Measurements from ENCODE around the gene ATP6V1A.
A peak's percentile ranks its signal among the peaks of the same experiment; 100 is the strongest.

ATP6V1A gene

DNA sequence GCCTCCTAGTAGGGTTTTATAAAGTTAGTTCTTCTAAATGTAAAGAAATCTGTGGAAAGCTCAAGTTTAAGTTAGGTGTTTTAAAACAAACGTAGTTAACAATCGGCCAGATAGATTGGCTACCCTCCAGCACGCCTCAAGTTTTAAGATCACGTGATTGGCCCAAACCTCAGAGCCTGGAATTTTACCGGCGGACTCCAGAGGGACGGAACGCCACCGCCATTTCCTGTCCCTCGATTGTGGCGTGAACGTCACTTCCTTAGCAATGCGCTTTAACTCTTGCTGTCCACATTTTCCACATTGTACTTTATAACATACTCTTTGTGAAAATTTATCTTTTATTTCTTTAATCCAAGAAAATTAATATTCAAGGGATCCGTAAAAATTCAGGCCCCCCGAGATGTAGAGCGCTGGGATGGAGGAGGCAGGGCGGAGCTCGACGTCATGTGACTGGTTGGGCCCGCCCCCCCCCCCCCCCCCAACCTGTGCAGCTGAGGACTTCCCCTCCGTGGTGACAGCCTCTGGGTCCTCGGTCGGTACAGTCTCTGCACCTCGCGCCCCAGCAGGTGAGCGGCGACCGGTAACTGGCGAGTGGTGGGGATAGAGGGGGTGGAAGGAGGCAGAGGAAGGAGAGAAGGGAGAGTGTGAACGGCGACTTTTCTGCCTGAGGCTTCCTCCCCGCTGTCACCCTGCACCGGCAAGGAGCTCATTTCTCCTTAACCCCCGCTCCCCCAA is at the start of gene ATP6V1A:
Gene ATP6V1A, plus strand, starts transcription at position 488 of the 735 bp plus-strand sequence. CDS start 31,719 bp downstream, outside the sequence.
- no peaks in the 10 kb centered on the region for H3K27me3 Mint-ChIP-seq
- peaks cover 65% of the 10 kb centered on the region for H3K4me1 Mint-ChIP-seq
- peak within 1 kb of the TSS; percentile 100 for H3K27ac Mint-ChIP-seq
- H3K9me3 Mint-ChIP-seq, result no peaks in the 10 kb centered on the region
- peaks cover 5% of the 10 kb centered on the region for H3K36me3 Mint-ChIP-seq
- ATAC-seq, result peak; percentile 77
- H3K4me3 Mint-ChIP-seq, result peak within 1 kb of the TSS; percentile 87

DNA sequence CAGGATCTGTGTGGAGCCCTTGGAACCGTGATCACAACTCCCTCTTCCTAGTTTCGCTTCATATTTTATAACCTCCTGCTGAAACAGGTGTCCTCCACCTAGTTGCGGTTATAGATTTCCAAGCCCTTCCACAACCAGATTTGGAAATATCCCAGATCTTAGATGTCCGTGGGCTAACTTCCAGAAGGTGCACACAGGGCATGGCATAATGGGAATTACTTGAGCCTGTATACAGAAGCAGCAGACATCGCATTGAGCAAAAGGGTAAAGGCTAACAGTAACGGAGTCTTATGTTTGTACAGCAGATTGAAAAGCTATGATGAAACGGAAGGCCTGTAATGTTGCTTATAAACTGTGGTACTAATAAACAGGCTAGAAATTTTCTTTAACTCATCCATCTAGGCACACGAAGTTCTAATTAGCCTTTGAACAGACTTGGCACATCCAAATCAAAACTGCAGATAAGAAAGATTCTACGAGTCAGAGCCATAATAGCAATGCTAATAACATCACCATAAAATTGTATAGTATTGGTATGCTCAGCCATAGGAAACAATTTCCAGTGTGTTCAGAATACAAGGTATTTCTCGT is 49.2 kb upstream of the ATP6V1A start:
- Mint-ChIP-seq H3K27ac (no peak overlapping the region), H3K36me3 (no peaks in the 10 kb centered on the region), H3K4me1 (peaks cover 19% of the 10 kb centered on the region), H3K9me3 (no peaks in the 10 kb centered on the region), H3K4me3 (no peak overlapping the region), H3K27me3 (no peaks in the 10 kb centered on the region)
- no peak for ATAC-seq

DNA sequence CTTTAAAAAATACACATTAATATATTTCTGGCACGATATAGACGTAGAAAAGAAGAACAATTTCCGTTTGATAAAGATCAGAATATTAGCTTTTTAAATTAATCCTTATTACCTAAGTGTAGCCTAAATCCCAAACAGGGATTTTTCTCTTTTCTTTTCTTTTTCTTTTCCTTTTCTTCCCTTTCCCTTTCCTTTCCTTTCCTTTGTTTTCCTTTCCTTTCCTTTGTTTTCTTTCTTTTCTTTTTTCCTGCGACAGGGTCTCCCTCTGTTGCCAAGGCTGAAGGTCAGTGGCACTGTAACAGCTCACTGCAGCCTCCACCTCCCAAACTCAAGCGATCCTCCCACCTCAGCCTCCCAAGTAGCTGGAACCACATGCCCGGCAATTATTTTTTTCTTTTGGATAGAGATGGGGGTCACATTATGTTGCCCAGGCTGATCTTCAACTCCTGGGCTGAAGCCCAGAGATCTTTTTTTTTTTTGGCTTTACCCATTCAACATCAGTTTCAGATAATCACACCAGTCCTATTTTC is 48.6 kb upstream of the ATP6V1A start:
- no peak for ATAC-seq
- no peaks in the 10 kb centered on the region for H3K9me3 Mint-ChIP-seq
- peaks cover 16% of the 10 kb centered on the region for H3K4me1 Mint-ChIP-seq
- H3K36me3 Mint-ChIP-seq, result no peaks in the 10 kb centered on the region
- H3K4me3 Mint-ChIP-seq, result peak overlapping the region; percentile 77
- no peaks in the 10 kb centered on the region for H3K27me3 Mint-ChIP-seq
- H3K27ac Mint-ChIP-seq, result no peak overlapping the region

DNA sequence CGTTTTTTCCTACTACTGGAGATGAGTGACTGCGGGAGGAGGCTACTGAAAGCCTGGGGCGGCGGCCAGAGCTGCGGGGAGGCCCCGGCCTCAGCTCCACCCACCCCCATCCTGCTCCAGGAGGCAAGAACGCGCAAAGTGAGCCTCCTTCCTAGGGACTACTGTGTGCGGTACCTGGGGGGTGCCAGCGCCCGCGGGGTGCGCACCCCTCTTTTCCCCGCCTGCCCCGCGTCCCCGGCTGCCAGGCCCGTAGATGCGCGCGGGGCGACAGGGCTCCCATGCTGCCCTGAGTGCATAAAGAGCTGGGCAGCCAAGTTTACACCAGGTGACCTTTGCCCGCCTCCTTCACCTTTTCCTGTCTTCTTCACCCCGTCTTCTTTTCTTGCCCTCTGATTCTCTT is 47.9 kb upstream of the ATP6V1A start:
- H3K4me1 Mint-ChIP-seq, result peaks cover 10% of the 10 kb centered on the region
- H3K4me3 Mint-ChIP-seq, result peak overlapping the region; percentile 77
- ATAC-seq, result no peak
- H3K27me3 Mint-ChIP-seq, result no peaks in the 10 kb centered on the region
- H3K27ac Mint-ChIP-seq, result no peak overlapping the region
- H3K36me3 Mint-ChIP-seq, result no peaks in the 10 kb centered on the region
- no peaks in the 10 kb centered on the region for H3K9me3 Mint-ChIP-seq

DNA sequence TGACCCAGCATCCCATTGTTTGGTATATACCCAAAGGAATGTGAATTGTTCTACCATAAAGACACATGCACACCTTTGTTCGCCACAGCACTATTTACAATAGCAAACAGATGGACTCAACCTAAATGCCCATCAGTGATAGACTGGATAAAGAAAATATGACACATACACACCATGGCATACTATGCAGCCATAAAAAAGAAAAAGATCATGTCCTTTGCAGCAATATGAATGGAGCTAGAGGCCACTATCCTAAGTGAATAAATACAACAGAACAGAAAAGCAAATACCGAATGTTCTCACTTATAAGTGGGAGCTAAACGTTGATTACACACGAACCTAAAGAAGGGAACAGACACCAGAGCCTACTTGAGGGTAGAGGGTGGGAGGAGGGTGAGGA is 39.0 kb upstream of the ATP6V1A start:
- no peaks in the 10 kb centered on the region for H3K27me3 Mint-ChIP-seq

DNA sequence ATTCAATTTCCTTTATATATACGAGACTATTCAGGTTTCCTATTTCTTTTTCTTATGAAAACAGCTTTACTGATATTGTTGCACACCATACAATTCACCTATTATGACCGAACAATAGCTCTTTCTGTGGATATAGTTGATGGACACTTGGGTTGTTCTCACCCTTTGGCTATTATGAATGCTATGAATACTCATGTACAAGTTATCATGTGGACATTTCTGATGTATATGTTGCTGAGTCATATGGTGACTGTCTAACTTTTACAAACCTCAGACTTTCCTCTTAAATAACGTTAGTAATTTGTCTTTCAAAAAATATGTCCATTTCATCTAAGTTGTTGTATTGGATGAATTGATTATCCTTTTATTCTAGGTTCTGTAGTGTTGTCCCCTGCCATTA is 34.7 kb upstream of the ATP6V1A start:
- ATAC-seq, result no peak
- H3K27ac Mint-ChIP-seq, result no peak overlapping the region

More for the DNA sequence above, 39.0 kb upstream of the ATP6V1A start:
- Mint-ChIP-seq H3K4me3 (no peak overlapping the region), H3K36me3 (no peaks in the 10 kb centered on the region), H3K27ac (no peak overlapping the region), H3K4me1 (peaks cover 6% of the 10 kb centered on the region), H3K9me3 (no peaks in the 10 kb centered on the region)
- ATAC-seq, result no peak

DNA sequence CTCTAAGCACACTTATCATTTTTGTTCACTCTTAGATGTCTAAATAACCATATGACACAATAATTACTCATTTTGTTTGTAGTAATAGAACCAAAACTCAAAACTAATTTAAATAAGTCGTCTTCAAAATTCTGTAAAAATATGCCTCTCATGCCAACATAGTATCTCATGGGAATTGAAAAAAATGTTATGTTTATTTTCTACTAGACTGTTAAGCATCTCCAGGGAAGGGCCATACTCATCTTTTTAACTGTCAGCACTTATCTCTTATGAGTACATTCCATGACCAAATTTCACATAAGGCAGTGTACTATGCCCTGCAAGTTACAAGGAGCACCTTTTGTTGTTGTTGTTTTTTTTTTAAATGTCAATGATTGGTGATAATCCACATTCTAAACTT is 32.1 kb upstream of the ATP6V1A start:
- Mint-ChIP-seq H3K27me3 (no peaks in the 10 kb centered on the region), H3K27ac (no peak overlapping the region), H3K4me3 (no peak overlapping the region), H3K9me3 (no peaks in the 10 kb centered on the region), H3K36me3 (peaks cover 30% of the 10 kb centered on the region), H3K4me1 (peaks cover 6% of the 10 kb centered on the region)
- ATAC-seq, result no peak

More for the DNA sequence above, 34.7 kb upstream of the ATP6V1A start:
- H3K4me1 Mint-ChIP-seq, result peaks cover 6% of the 10 kb centered on the region
- no peak overlapping the region for H3K4me3 Mint-ChIP-seq
- no peaks in the 10 kb centered on the region for H3K9me3 Mint-ChIP-seq
- no peaks in the 10 kb centered on the region for H3K27me3 Mint-ChIP-seq
- peaks cover 16% of the 10 kb centered on the region for H3K36me3 Mint-ChIP-seq

DNA sequence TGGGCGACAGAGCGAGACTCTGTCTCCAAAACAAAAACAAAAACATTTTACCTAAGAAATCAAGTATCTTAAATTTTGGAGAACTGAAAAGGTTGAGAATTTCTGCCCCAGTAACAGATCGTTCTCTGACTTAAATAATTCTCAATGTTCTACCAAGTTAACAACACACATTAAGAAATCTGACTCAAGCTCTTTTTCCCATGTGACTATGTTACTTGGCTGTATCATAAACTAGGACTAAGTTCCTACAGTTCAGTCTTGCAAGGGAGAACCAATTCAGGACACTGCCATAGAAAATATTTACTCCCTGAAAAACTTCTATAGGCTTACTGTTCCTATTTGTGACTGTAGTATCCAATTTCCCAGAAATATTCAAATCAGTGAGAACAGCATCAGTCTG is 29.5 kb upstream of the ATP6V1A start:
- Mint-ChIP-seq H3K27me3 (no peaks in the 10 kb centered on the region), H3K36me3 (peaks cover 47% of the 10 kb centered on the region), H3K9me3 (no peaks in the 10 kb centered on the region), H3K4me1 (peaks cover 4% of the 10 kb centered on the region), H3K27ac (no peak overlapping the region), H3K4me3 (no peak overlapping the region)
- ATAC-seq, result no peak

DNA sequence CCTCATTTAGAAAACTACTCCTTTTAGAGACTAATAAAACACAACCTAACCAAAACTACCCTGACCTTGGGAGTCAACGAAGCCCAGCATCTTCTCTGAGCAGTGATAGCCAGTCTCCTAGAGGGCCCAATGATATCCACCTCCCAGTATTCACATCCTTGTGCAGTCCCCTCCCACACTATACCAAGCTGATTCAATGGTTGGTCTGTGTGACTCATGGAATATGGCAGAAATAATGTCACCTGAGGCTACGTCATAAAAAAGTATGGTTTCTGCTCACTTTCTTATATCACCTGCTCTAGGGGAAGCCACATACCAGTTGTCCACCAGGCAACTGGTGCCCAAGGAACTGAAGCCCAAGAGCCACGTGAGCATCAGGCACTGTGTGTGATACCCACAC is 29.0 kb upstream of the ATP6V1A start:
- Mint-ChIP-seq H3K4me3 (no peak overlapping the region), H3K4me1 (no peaks in the 10 kb centered on the region), H3K9me3 (no peaks in the 10 kb centered on the region), H3K27me3 (no peaks in the 10 kb centered on the region), H3K27ac (no peak overlapping the region), H3K36me3 (peaks cover 51% of the 10 kb centered on the region)
- ATAC-seq, result no peak

DNA sequence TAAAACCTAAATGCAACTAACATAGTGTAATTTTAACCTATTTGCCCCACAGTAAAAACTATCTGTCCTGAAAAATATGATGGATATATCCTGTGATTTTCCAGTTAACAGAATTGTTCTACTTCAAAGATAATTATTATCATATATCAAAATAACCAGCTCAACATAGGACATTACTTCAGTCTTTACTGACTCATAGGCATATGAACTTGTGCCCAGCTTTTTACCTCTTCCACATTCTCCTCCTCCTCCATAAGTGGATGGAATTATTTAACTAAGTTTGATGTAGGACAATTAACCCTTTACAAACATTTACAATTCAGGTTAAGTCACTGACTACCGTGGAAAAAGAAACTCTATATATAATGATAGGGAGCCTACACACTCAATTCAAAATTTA is 27.5 kb upstream of the ATP6V1A start:
- H3K4me3 Mint-ChIP-seq, result no peak overlapping the region
- H3K27ac Mint-ChIP-seq, result no peak overlapping the region
- H3K27me3 Mint-ChIP-seq, result no peaks in the 10 kb centered on the region
- peaks cover 54% of the 10 kb centered on the region for H3K36me3 Mint-ChIP-seq
- ATAC-seq, result no peak
- H3K4me1 Mint-ChIP-seq, result no peaks in the 10 kb centered on the region
- H3K9me3 Mint-ChIP-seq, result no peaks in the 10 kb centered on the region

DNA sequence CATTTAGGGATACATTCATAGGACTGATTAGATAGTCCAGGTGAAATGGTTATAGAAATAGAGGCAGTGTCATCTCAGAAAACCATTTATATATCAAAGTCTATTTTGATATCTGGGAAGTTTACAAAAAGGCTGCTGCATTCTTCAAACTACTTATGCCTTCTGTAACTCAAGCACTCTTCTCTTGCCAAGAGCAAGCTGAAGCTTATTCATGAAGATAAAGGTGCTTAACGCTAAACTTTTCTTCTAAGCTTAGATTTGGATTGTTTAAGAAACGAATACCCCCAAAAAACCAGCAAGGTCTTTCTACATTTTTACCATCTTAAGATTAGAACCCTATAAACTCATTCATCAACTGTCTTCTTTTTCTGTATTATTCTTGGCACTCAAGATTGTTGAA is 27.1 kb upstream of the ATP6V1A start:
- H3K27me3 Mint-ChIP-seq, result no peaks in the 10 kb centered on the region
- H3K36me3 Mint-ChIP-seq, result peaks cover 58% of the 10 kb centered on the region
- no peak for ATAC-seq
- no peak overlapping the region for H3K27ac Mint-ChIP-seq
- H3K4me3 Mint-ChIP-seq, result no peak overlapping the region
- H3K4me1 Mint-ChIP-seq, result peaks cover 3% of the 10 kb centered on the region
- H3K9me3 Mint-ChIP-seq, result no peaks in the 10 kb centered on the region

DNA sequence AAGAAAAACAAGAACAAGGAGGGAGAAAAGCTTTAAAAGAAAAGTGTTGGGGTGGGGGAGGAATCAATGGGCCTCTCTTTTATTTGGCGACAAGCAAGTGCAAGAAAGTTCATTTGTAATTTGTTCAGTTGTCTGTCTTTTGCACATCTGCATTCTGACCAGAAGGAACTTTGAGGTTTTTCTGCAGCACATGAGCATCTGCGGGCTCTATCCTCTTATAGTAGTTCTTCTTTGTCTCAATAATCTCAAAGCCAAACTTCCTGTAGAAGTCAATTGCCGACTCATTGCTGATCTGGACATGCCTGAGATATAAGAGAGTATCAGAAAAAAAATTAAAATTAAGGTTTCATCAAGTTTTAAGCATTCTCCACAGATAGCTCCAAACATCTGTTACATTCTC is 25.2 kb upstream of the ATP6V1A start:
- H3K4me1 Mint-ChIP-seq, result peaks cover 12% of the 10 kb centered on the region

DNA sequence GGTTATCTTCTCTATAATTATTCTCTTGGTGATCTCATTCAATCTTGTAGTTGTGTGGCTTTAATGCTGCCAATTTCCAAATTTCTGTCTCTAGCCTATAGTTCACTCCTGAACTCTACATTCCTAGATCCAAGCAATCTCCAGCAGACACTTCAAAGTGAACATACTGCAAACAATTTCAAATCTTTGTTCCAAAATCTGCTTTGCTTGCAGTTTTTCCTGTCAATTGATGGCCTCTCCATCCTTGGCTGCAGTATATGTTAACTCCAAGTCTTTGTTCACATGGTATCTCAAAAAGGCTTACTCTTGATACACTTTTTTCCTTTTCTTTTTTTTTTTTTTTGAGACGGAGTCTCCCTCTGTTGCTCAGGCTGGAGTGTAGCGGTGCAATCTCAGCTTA is 18.2 kb upstream of the ATP6V1A start:
- H3K27ac Mint-ChIP-seq, result no peak overlapping the region
- H3K36me3 Mint-ChIP-seq, result peaks cover 20% of the 10 kb centered on the region
- no peaks in the 10 kb centered on the region for H3K27me3 Mint-ChIP-seq
- no peaks in the 10 kb centered on the region for H3K9me3 Mint-ChIP-seq
- no peak overlapping the region for H3K4me3 Mint-ChIP-seq
- no peak for ATAC-seq
- H3K4me1 Mint-ChIP-seq, result peaks cover 41% of the 10 kb centered on the region

More for the DNA sequence above, 25.2 kb upstream of the ATP6V1A start:
- peaks cover 44% of the 10 kb centered on the region for H3K36me3 Mint-ChIP-seq
- H3K9me3 Mint-ChIP-seq, result no peaks in the 10 kb centered on the region
- no peak for ATAC-seq
- no peak overlapping the region for H3K4me3 Mint-ChIP-seq
- H3K27me3 Mint-ChIP-seq, result no peaks in the 10 kb centered on the region
- no peak overlapping the region for H3K27ac Mint-ChIP-seq

DNA sequence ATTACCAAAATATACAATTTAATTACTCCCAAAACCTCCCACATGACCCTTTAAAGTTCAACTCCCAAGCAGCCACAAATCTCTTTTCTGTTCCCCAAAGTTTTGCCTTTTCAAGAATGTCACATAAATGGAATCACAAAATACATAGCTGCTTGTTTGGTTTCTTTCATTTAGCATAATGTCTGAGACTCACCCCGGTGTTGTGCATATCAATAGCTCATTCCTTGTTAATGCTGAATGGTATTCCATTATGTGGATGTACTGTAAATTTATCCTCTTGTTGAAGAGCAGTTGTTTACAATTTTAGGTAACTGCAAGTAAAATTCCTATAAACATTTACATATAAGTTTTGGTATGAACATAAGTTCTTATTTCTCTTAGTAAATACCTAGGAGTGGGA is 16.3 kb upstream of the ATP6V1A start:
- H3K36me3 Mint-ChIP-seq, result peaks cover 13% of the 10 kb centered on the region
- no peak overlapping the region for H3K4me3 Mint-ChIP-seq
- H3K9me3 Mint-ChIP-seq, result no peaks in the 10 kb centered on the region
- no peak overlapping the region for H3K27ac Mint-ChIP-seq
- no peak for ATAC-seq
- H3K27me3 Mint-ChIP-seq, result no peaks in the 10 kb centered on the region
- H3K4me1 Mint-ChIP-seq, result peaks cover 35% of the 10 kb centered on the region

DNA sequence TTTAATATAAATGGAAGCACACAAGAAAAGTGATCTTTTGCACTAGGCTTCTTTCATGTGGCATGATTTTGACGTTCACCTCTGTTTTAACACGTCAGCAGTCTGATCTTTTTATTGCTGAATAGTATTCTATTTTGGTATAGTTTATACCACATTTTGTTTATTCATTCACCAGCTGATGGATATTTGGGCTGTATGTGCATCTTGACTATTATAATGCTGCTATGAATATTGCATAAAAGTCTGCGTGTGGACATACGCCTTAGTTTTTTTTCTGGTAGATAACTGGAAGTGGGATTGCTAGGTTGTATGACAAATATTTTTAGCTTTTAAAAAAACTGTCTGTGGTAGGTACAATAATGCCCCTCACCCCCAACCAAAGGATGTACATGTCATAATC is 15.1 kb upstream of the ATP6V1A start:
- no peak overlapping the region for H3K4me3 Mint-ChIP-seq

DNA sequence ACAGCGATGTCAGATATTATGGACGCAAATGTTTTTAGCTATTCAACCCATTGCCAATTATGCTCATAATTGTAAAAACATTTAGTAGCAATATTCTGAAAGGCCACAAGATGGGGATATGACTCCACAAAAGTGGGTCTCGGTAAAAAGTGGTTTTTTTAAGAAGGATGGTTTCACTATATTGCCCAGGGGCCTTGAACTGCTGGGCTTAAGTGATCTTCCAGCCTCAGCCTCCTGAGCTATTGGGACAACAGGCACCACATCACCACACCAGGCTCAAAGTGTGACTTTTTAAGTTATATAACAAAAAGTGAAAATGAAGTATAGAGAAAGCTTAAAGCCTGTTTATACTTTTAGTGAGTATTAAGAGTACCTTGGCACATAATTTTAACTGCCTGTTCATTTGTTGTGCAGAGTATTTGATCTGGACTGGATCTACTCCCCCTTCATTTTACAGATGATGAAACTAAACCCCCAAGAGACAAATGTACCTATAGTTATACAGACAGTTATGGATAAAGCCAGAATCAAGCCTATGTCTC is 10.2 kb upstream of the ATP6V1A start:
- no peaks in the 10 kb centered on the region for H3K27me3 Mint-ChIP-seq
- H3K9me3 Mint-ChIP-seq, result no peaks in the 10 kb centered on the region
- H3K4me1 Mint-ChIP-seq, result peaks cover 56% of the 10 kb centered on the region
- H3K4me3 Mint-ChIP-seq, result no peak overlapping the region
- peak; percentile 63 for ATAC-seq
- H3K27ac Mint-ChIP-seq, result peak overlapping the region; percentile 60
- H3K36me3 Mint-ChIP-seq, result peaks cover 6% of the 10 kb centered on the region

More for the DNA sequence above, 15.1 kb upstream of the ATP6V1A start:
- H3K4me1 Mint-ChIP-seq, result peaks cover 33% of the 10 kb centered on the region
- H3K9me3 Mint-ChIP-seq, result no peaks in the 10 kb centered on the region
- H3K27me3 Mint-ChIP-seq, result no peaks in the 10 kb centered on the region
- ATAC-seq, result no peak
- H3K27ac Mint-ChIP-seq, result no peak overlapping the region
- peaks cover 13% of the 10 kb centered on the region for H3K36me3 Mint-ChIP-seq
